Neutrophil (primary cell): ENCODE measurements around the gene CRYBB1.

Experiments
- H3K27ac ChIP-seq: fragments of 200-600 bp; sonication (generic); 2 replicates; pipeline ENCODE4 v1.5.1; 2016; ENCODE audit warnings: mild to moderate bottlenecking, moderate library complexity
- H3K27me3 ChIP-seq: fragments of 200-600 bp; sonication (generic); 2 replicates; pipeline ENCODE4 v1.6.0; 2016; ENCODE audit warnings: mild to moderate bottlenecking
- H3K36me3 ChIP-seq: fragments of 200-600 bp; sonication (generic); 2 replicates; pipeline ENCODE4 v1.5.1; 2017
- H3K4me1 ChIP-seq, 2 experiments: fragments of 200-600 bp in 1 of 2; sonication (generic) in 1 of 2; 1 replicate in 1 of 2; 2 replicates in 1 of 2; pipeline versions ENCODE4 v1.5.1 to v1.6.1; 2013 to 2016; ENCODE audit warnings: low read depth in 1 of 2, low read length in 1 of 2, mild to moderate bottlenecking in 1 of 2, moderate library complexity in 1 of 2; ENCODE audit not compliant: control insufficient read depth in 1 of 2, insufficient read depth in 1 of 2
- H3K4me3 ChIP-seq, 2 experiments: fragments of 200-600 bp in 1 of 2; sonication (generic) in 1 of 2; 1 replicate in 1 of 2; 2 replicates in 1 of 2; pipeline ENCODE4 v1.5.1; 2013 to 2016; ENCODE audit warnings: low read depth in 1 of 2, low read length in 1 of 2, mild to moderate bottlenecking in 1 of 2, moderate library complexity in 1 of 2
- H3K9me3 ChIP-seq: fragments of 200-600 bp; sonication (generic); 2 replicates; pipeline ENCODE4 v1.5.1; 2016
- TF ChIP-seq, protein P1 (sequence below): fragments of 200-600 bp; sonication (generic); IDR thresholded peaks from 2 replicates; pipeline ENCODE4 v1.5.1; 2016; ENCODE audit warnings: antibody characterized with exemption

The CRYBB1 gene

DNA sequence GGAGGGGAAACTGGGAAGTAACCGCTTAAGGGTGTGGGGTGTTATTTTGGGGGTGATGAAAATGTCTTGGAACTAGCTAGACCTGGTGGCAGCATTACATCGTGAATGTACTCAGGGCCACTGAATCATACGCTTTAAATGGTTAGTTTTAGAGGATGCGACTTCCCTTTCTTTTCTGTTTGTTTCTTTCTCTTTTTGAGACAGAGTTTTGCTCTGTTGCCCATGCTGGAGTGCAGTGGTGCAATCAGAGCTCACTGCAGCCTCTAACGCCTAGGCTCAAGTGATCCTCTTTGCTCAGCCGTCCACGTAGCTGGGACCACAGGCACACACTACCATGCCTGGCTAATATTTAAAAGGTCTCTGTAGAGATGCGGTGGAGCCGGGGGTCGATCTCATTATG is 34.0 kb upstream of the CRYBB1 start:
- Histone ChIP-seq H3K27me3 (peaks cover 4% of the 10 kb centered on the region), H3K27ac (no peak overlapping the region), H3K4me1 (peaks cover 51 to 52% of the 10 kb centered on the region in 2 experiments), H3K9me3 (no peaks in the 10 kb centered on the region), H3K4me3 (no peak overlapping the region), H3K36me3 (no peaks in the 10 kb centered on the region)
- TF ChIP-seq, protein P1, sequence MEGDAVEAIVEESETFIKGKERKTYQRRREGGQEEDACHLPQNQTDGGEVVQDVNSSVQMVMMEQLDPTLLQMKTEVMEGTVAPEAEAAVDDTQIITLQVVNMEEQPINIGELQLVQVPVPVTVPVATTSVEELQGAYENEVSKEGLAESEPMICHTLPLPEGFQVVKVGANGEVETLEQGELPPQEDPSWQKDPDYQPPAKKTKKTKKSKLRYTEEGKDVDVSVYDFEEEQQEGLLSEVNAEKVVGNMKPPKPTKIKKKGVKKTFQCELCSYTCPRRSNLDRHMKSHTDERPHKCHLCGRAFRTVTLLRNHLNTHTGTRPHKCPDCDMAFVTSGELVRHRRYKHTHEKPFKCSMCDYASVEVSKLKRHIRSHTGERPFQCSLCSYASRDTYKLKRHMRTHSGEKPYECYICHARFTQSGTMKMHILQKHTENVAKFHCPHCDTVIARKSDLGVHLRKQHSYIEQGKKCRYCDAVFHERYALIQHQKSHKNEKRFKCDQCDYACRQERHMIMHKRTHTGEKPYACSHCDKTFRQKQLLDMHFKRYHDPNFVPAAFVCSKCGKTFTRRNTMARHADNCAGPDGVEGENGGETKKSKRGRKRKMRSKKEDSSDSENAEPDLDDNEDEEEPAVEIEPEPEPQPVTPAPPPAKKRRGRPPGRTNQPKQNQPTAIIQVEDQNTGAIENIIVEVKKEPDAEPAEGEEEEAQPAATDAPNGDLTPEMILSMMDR: no peak

DNA sequence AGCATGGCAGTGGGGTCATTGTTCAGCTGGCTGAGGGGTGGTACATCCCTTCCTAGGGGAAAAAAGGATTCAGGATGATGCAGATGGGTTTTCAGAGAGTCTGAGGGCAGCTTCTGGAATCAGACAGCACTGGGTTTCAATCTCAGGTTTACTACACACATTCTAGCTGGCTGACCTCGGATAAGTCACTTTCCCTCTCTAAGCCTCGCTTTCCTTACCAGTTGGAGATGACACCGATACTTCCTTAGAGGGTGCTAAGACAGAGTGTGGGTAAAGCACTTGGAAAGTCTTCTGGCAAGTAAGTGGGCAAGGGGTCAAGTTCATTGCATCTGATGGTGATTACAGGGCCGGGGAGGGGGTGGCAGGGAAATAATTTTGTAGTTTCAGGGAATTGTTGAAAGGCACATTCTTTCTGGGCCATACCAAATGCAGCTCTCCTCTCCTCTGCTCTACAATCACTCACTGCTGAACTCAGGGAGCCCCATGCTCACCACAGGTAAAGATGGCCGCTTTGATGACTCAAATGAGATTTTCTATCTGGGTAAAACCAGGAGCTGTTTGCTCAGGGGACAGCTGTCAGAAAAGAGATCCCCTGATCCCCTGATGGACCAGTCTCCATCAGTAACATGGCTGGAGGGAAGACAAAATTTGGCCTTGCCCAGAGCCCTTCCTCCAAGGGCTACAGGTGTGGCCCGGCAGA is 33.0 kb upstream of the CRYBB1 start:
- Histone ChIP-seq H3K4me1 (peaks cover 48 to 52% of the 10 kb centered on the region in 2 experiments), H3K27ac (no peak overlapping the region), H3K9me3 (no peaks in the 10 kb centered on the region), H3K4me3 (no peak overlapping the region), H3K36me3 (no peaks in the 10 kb centered on the region), H3K27me3 (no peaks in the 10 kb centered on the region)
- TF ChIP-seq, protein P1: no peak

DNA sequence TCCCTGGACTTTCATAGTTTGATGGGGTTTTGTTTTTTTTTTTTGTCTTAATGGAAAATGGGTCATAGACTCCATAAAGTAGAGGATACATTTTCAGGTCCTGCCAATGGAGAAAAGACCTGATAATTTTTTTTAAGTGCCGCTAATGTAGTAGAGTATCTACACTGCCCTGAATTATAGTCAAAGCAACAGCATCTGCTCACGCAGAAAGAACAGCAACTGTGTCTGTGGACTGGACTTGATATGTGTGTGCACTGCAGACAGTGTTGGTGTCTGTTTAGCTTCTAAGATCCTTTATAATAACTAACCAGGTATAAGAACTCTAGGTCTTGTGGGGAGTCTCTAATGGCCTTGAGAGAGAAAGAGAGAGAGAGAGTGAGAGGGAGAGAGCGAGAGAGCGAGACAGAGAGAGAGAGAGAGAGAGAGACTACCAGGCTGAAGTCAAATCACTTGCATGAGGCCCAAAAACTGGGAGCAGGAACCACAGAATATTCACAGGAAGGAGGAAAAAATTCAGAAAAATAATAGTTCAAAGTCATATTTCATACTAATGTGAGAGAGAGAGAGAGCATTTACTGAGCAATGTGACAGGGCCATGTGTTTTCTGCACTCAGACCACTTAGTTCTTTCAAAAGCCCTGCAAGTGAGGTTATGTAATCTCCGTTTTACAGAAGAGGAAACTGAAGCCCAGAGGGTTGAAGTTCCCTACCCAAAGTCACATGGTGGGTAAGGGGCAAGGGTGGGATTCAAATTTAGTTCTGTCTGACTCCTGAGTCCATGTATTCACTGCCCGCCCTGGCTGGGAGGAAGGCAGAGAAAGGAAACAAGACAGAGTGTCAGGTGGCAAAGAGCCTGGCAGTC is 30.9 kb upstream of the CRYBB1 start:
- H3K9me3 ChIP-seq: no peaks in the 10 kb centered on the region
- no peaks in the 10 kb centered on the region for H3K36me3 ChIP-seq
- H3K27ac ChIP-seq: peak overlapping the region; percentile 82
- peak overlapping the region; percentile 35 to 39 for H3K4me3 ChIP-seq
- H3K4me1 ChIP-seq: peaks cover 49 to 51% of the 10 kb centered on the region in 2 experiments
- no peaks in the 10 kb centered on the region for H3K27me3 ChIP-seq
- TF ChIP-seq, protein P1: no peak

DNA sequence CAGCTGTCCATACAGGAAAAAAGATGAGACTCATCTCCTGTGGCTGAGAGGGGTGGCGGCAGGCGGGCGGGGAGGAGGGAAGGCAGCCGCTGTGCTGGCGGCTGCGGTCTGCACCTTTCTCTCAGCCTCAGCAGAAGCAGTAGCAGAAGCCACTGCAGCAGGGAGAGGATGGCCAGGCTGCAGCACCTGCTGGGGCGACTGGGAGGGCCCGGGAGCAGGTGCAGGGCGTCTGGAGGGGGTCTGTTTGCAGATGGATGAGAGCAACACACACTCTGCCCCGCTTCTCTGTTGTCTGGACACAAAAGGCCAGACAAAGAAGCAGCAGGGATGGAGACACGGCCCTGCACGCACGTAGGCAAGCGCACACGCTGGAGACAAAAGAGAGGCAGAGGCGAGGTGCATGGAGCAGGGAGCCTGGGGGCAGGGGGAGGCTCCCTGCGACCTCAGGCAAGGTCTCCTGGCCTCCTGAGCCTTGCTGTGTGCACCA is 30.2 kb upstream of the CRYBB1 start:
- TF ChIP-seq, protein P1: no peak
- Histone ChIP-seq H3K36me3 (no peaks in the 10 kb centered on the region), H3K27me3 (no peaks in the 10 kb centered on the region), H3K9me3 (no peaks in the 10 kb centered on the region), H3K4me3 (peak overlapping the region in 1 of 2 experiments; percentile 39), H3K27ac (peak overlapping the region; percentile 82), H3K4me1 (peaks cover 51% of the 10 kb centered on the region in 2 experiments)

DNA sequence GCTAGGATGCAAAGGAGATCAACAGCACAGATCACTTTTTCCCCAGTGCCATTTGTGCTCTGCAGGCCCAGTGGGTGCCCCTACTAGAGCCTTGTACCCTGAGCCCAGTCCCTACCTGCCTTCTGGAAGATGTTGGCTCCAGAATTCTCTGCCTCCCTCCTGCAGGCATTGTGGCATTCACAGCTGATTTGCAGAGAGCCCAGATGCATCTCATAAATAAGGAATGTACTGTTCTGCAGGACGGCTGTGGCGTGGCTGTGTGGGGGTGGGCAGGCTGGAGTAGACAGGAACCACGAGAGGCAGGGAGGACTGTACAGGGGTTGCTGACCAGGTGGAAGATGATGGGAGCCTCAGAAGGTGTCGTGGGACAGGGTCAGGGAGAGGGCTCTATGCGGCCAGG is 28.3 kb upstream of the CRYBB1 start:
- TF ChIP-seq, protein P1: no peak
- H3K9me3 ChIP-seq: no peaks in the 10 kb centered on the region
- no peaks in the 10 kb centered on the region for H3K27me3 ChIP-seq
- no peak overlapping the region for H3K27ac ChIP-seq
- peaks cover 47 to 51% of the 10 kb centered on the region in 2 experiments for H3K4me1 ChIP-seq
- no peak overlapping the region for H3K4me3 ChIP-seq
- H3K36me3 ChIP-seq: no peaks in the 10 kb centered on the region
